HG03159 (cell line): ENCODE measurements around the gene NCAPG2.
"Not testable (repeated sequence)": the region's sequence is repeated elsewhere in the genome, so short reads cannot be mapped to it uniquely, and the experiment has no call there.

Source experiments
- ATAC-seq: cut with Tn5 transposase; IDR thresholded peaks from one replicate; pipeline ENCODE4 v1.9.1; 2021; ENCODE audit warnings: mild to moderate bottlenecking, moderate library complexity; ENCODE audit not compliant: unreplicated experiment

NCAPG2 gene

GRCh38 chr7:158706710-158707590 lies 2.3 kb upstream of the NCAPG2 start:
- ATAC-seq = no peak

- no peak for ATAC-seq
Observed at GRCh38 chr7:158706273-158706704, 1.7 kb upstream of the NCAPG2 start.

- peak; percentile 17 for ATAC-seq
Observed at GRCh38 chr7:158705234-158705850, 738 bp upstream of the NCAPG2 start.

- ATAC-seq = not testable (repeated sequence)
Observed at GRCh38 chr7:158703679-158704523, 703 bp downstream of the NCAPG2 start.

GRCh38 chr7:158702944-158703343 lies 1.7 kb downstream of the NCAPG2 start:
- ATAC-seq = no peak

GRCh38 chr7:158702196-158702595 lies 2.4 kb downstream of the NCAPG2 start:
- ATAC-seq = no peak

- no peak for ATAC-seq
Observed at GRCh38 chr7:158700008-158700407, 4.6 kb downstream of the NCAPG2 start.

- no peak for ATAC-seq
Observed at GRCh38 chr7:158699341-158699740, 5.3 kb downstream of the NCAPG2 start.

GRCh38 chr7:158698657-158699195 lies 5.9 kb downstream of the NCAPG2 start:
- no peak for ATAC-seq

GRCh38 chr7:158697597-158697996 lies 7.0 kb downstream of the NCAPG2 start:
- ATAC-seq = not testable (repeated sequence)

GRCh38 chr7:158695726-158696452 lies 8.7 kb downstream of the NCAPG2 start:
- ATAC-seq = peak; percentile 85

- no peak for ATAC-seq
Observed at GRCh38 chr7:158695056-158695455, 9.5 kb downstream of the NCAPG2 start.

GRCh38 chr7:158694650-158695049 lies 10.0 kb downstream of the NCAPG2 start:
- ATAC-seq = no peak

GRCh38 chr7:158689488-158689887 lies 15.1 kb downstream of the NCAPG2 start:
- no peak for ATAC-seq

GRCh38 chr7:158687406-158687805 lies 17.2 kb downstream of the NCAPG2 start:
- ATAC-seq = no peak

GRCh38 chr7:158685693-158686092 lies 18.9 kb downstream of the NCAPG2 start:
- ATAC-seq = no peak

- ATAC-seq = no peak
Observed at GRCh38 chr7:158684329-158684728, 20.3 kb downstream of the NCAPG2 start.

GRCh38 chr7:158683541-158683940 lies 21.1 kb downstream of the NCAPG2 start:
- no peak for ATAC-seq

- ATAC-seq = no peak
Observed at GRCh38 chr7:158682456-158682855, 22.1 kb downstream of the NCAPG2 start.

- no peak for ATAC-seq
Observed at GRCh38 chr7:158680754-158681153, 23.9 kb downstream of the NCAPG2 start.
